H1 (cell line): ENCODE measurements around the gene SHISA6. TPM values are rescaled to one million over a fixed set of nuclear protein-coding genes. Genes with fewer than 3 reads are reported as not detected.

ENCODE experiments used
- CBX5 ChIP-seq: fragments of 300-800, 300-1000 bp; sonication (generic); IDR thresholded peaks from 2 replicates; pipeline ENCODE4 v1.7.1; 2016; ENCODE audit warnings: antibody characterized with exemption, low read length, low read depth
- CBX8 ChIP-seq: fragments of 300-800, 300-1000 bp; sonication (generic); IDR thresholded peaks from 2 replicates; pipeline ENCODE4 v1.7.1; 2016; ENCODE audit warnings: low read depth, low read length, borderline replicate concordance
- EP300 ChIP-seq, 2 experiments: IDR thresholded peaks; 1 replicate in 1 of 2; 2 replicates in 1 of 2; pipeline ENCODE4 v1.6.1; 2011 to 2012; ENCODE audit warnings: low read depth in 2 of 2, low read length in 2 of 2, mild to moderate bottlenecking in 2 of 2, borderline replicate concordance in 1 of 2, inconsistent platforms in 1 of 2, moderate library complexity in 1 of 2
- GABPA ChIP-seq: IDR thresholded peaks from 2 replicates; pipeline ENCODE4 v1.6.1; 2011; ENCODE audit warnings: mild to moderate bottlenecking, low read length, moderate library complexity, borderline replicate concordance; ENCODE audit not compliant: insufficient read depth
- KDM4A ChIP-seq: IDR thresholded peaks from one replicate; pipeline ENCODE4 v1.7.1; 2012; ENCODE audit warnings: low read depth, mild to moderate bottlenecking, moderate library complexity, low read length, inconsistent platforms; ENCODE audit not compliant: severe bottlenecking
- SP1 ChIP-seq: IDR thresholded peaks from 2 replicates; pipeline ENCODE4 v1.6.1; 2011; ENCODE audit warnings: low read depth, low read length
- polyA plus RNA-seq, 7 experiments: library from polyadenylated mRNA; depleted of rRNA in 3 of 7; stranded (reverse) in 5 of 7; unstranded in 2 of 7; fragments of >200 nt in 5 of 7; fragments of 200-250 nt in 2 of 7; gene quantifications; 1 replicate in 5 of 7; 2 replicates in 1 of 7; 4 replicates in 1 of 7; pipeline versions ENCODE4 v1.2.1 to v1.2.3, GENCODE V29; 2011 to 2013; ENCODE audit warnings: missing spikeins in 2 of 7, mixed read lengths in 2 of 7
- total RNA-seq: library from RNA; stranded (reverse); fragmentation: NEBNext Ultra II Directional; extraction: Animal tissue kit (Norgen Biotek cat#: 25700); gene quantifications from 2 replicates; pipeline ENCODE4 v1.2.1, GENCODE V29; 2021

SHISA6 gene
- total and polyA plus RNA-seq, 2 of the 8 experiments (the other 6 are each of a cell fraction or from before 2014, with no cell fraction given) = 2.9 to 4.8 TPM

GRCh38 chr17:11204991-11205390, 36.0 kb upstream of the SHISA6 start (continued):
- TF ChIP-seq EP300 (IDR thresholded peaks at IDR 0.05; ENCODE audit: borderline replicate concordance in 1 of 2, low read depth in 2 of 2, low read length in 2 of 2) (no peak), GABPA (no peak), CBX8 (no peak), CBX5 (no peak), KDM4A (no peak), SP1 (no peak)
